GM19324 (cell line): ENCODE measurements around the gene CAND1.

Experiments
- ATAC-seq: cut with Tn5 transposase; IDR thresholded peaks from one replicate; pipeline ENCODE4 v1.9.1; 2021; ENCODE audit warnings: mild to moderate bottlenecking, moderate library complexity; ENCODE audit not compliant: unreplicated experiment, low FRiP score

The CAND1 gene

GRCh38 chr12:67280088-67280487, 10.9 kb downstream of the CAND1 start:
- ATAC-seq: no peak

DNA sequence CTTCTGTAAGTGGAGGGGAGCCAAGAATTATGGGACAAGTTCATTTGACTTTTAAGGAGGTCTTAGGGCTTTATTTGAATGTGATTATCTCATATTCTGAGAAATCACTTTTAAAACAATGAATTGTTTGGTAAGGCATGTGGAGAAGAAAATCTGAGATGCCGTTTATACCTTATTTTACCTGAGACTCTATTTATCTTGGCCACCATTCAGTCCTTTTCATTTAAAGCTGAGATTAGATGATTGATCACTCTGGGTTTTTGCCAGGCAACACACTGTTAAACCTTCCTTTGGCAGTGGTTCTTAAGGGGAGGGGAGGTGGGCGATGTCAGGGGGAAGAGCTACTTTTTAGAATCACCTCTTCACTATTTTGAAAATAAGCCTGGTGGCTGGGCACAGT, 11.4 kb downstream of the CAND1 start:
- no peak for ATAC-seq

DNA sequence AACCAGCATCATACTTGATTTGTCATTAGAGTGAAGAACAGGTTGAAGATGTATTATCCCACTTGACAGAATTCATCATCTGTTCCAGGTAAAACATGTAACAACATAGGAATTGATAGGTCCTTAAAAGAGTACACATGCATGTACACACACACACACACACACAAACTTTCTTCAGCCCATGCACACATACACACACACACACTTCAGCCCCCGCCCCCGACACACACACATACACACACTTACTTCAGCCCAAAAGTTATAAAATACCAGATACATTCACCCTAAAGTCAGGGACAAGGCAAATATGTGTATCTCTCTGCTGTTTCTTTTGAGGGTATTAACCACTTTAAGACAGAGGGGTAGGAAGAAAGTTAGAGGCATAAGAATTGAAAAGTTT, 15.4 kb downstream of the CAND1 start:
- no peak for ATAC-seq

GRCh38 chr12:67286257-67286656, 17.1 kb downstream of the CAND1 start:
- no peak for ATAC-seq

- no peak for ATAC-seq
Measured at GRCh38 chr12:67287311-67287710, 18.2 kb downstream of the CAND1 start.

DNA sequence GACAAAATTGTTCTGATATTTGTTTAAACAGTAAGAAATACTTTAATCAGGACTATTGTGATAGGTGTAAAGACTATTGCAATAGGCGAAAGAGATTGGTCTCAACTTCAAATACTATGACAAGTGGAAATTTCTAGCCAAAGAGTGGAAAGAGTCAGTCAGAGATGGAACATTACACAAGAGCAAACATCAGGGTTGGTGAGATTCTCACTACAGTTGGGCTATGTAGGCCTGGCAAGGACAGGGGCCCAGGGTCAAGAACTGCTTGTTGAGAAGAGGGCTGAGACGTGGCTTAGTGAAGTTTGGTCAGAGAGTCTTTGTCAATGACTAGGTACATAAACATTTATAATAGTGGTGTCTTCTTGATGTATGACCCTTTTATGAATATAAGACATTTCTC, 19.4 kb downstream of the CAND1 start:
- ATAC-seq: no peak

DNA sequence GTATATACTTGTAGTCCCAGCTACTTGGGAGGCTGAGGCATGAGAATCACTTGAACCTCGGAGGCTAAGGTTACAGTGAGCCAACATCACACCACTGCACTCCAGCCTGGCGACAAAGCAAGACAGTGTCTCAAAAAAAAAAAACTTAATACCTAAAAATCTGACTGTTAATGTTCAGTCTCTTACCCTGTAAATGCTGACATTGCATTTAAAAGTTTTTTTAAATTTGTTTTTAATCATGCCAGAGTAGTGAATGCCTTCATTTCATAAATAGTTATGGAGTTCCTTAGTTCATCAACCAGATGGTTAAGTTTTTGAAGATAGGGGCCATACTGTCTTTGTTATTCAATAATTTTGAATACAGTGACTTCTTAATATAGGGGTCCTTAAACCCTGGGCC, 21.2 kb downstream of the CAND1 start:
- no peak for ATAC-seq

DNA sequence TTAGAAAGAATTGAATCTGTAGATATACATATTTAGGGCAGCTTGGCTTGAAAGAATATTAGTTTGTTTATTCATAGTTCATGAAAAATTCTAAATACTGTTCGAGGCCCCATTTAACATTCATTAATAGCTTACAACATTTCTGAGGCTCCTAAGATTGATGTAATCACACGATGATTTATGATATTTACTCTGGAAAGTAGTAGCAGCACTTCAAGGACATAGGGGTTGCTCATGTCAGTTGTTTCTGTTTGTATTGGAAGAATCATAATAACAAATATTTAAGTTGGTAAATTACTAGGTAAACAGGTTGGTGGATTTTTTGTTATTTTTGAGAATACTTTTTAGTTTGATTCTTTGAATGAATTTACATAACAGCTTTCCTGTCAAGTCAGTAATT, 30.4 kb downstream of the CAND1 start:
- ATAC-seq: no peak

DNA sequence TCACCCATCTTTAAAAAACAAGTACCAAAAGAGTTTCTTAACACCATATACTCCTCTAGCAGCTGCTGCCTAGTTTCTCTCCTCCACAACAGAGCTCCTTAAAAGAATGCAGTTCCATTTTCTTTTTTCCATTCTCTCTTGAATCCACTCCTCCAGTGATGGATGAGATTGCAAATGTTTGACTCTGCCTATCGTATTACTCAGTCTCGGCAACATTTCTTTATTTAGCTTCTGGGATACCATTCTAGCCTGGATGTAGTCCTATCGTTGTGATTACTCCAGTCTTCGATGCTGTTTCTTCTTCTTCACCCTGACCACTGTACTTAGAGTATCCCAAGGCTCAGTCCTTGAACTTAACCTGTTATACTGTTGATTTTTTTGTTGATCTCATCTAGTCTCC, 30.8 kb downstream of the CAND1 start:
- no peak for ATAC-seq

GRCh38 chr12:67302162-67302561, 33.0 kb downstream of the CAND1 start:
- no peak for ATAC-seq

GRCh38 chr12:67305544-67305943, 36.4 kb downstream of the CAND1 start:
- no peak for ATAC-seq

GRCh38 chr12:67306712-67307111, 37.6 kb downstream of the CAND1 start:
- no peak for ATAC-seq

GRCh38 chr12:67315661-67316060, 46.5 kb downstream of the CAND1 start:
- no peak for ATAC-seq

- ATAC-seq: no peak
Measured at GRCh38 chr12:67318786-67319185, 49.6 kb downstream of the CAND1 start.

DNA sequence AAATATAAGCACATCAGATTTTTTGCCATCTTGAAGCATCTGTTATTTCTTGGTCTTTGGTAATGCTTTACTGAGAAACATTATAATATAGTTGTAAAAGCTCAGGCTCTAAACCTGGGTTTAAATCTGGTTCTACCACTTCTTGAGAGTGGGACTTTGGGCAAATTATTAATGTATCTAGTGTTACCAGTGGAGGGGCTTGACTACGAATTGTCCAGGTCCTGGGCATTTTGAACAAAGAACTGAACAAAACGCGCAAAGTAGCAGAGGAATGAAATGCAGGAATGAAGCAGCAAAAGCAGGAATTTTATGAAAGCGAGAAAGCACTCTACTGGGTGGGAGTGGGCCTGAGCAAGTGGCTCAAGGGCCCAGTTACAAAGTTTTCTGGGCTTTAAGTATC, 50.8 kb downstream of the CAND1 start:
- no peak for ATAC-seq

- ATAC-seq: no peak
Measured at GRCh38 chr12:67320614-67321295, 51.6 kb downstream of the CAND1 start.

- ATAC-seq: no peak
Measured at GRCh38 chr12:67322580-67322979, 53.4 kb downstream of the CAND1 start.

DNA sequence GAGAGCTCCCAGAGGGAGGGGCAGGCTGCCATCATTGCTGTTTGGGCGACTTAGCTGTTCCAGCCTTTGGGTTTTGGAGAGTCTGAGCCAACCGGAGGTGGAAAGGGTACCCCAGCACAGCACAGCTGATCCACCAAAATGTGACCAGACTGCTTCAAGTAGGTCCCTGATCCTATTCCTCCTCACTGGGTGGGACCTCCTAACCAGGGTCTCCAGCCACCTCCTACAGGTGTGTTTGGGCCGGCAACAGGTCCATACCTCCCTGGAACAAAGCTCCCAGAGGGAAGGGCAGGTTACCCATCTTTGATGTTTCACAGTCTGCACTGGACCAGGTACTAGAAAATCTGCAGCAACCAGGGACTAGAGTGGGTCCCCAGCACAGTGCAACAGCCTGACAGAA, 53.8 kb downstream of the CAND1 start:
- no peak for ATAC-seq

DNA sequence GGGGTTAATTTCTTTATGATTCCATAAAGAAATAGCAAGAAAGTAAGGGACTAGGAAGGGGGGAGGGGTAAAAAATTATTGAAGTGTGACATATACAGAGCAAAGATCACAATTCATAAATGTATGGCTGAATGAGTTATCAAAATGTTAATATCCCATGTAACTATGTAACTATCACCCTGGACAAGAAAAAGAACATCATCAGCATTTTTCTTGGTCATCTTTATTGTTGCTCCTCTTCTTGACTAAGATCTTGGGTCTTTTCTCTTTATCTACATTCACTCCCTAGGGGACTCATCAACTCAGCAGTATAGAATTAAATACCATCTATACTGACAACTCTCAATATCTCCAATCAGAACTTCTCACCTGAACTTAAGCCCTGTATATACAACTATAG, 57.5 kb downstream of the CAND1 start:
- no peak for ATAC-seq

DNA sequence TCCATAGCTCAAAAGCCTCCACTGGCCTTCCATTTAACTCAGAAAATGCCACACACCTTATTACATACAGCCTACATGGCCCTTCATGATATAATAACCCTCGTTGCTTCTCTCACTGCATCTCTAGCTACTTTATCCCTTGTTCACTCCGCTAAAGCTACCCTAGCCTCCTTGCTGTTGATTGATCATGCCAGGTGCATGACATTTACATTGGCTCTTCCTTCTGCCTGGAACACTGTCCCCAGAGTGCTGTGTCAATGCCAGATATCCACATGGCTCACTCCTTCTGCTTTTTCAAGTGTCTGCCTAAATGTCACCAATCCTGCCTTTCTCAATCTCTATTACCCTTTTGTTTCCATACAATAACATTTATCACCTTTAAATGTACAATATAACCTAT, 58.3 kb downstream of the CAND1 start:
- no peak for ATAC-seq

DNA sequence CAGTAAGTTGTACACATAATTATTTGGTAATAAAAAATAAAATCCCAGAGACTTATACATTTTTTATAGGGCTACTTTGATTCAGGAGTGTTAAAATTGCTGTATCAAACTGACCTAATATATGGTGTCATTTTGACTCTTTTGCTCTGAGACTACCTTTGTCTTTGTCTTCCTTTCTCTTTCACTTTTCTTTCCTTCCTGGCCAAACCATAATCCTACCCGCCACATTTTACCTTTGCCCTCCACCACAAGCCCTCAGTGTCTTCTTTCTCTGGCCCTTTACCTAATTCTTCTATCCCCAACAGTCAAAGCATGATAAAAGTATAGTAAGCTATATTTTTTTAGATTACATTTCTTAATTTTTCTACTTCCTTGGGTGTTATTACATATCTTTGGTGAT, 62.0 kb downstream of the CAND1 start:
- peak; percentile 49 for ATAC-seq

- no peak for ATAC-seq
Measured at GRCh38 chr12:67331828-67332227, 62.7 kb downstream of the CAND1 start.

DNA sequence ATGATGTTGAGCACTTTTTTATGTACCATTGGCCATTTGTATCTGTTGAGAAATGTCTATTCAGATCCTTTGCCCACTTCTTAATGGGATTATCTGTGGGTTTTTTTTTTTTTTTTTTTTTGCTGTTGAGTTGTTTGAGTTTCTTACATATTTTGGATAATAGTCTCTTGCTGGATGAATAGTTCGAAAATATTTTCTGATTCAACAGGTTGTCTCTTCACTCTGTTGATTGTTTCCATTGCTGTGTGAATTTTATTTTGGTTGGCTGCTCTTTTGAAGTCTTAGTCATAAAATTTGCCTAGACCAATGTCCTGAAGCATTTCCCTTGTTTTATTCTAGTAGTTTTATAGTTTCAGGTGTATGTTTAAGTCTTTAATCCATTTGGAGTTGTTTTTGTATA, 64.5 kb downstream of the CAND1 start:
- no peak for ATAC-seq
